GM19035 (cell line): ENCODE data around the gene IQGAP1.
"Not testable (repeated sequence)": the region's sequence is repeated elsewhere in the genome, so short reads cannot be mapped to it uniquely, and the experiment has no call there.

Experiments
- ATAC-seq: cut with Tn5 transposase; IDR thresholded peaks from one replicate; pipeline ENCODE4 v1.9.1; 2021; ENCODE audit not compliant: unreplicated experiment

The IQGAP1 gene, protein sequence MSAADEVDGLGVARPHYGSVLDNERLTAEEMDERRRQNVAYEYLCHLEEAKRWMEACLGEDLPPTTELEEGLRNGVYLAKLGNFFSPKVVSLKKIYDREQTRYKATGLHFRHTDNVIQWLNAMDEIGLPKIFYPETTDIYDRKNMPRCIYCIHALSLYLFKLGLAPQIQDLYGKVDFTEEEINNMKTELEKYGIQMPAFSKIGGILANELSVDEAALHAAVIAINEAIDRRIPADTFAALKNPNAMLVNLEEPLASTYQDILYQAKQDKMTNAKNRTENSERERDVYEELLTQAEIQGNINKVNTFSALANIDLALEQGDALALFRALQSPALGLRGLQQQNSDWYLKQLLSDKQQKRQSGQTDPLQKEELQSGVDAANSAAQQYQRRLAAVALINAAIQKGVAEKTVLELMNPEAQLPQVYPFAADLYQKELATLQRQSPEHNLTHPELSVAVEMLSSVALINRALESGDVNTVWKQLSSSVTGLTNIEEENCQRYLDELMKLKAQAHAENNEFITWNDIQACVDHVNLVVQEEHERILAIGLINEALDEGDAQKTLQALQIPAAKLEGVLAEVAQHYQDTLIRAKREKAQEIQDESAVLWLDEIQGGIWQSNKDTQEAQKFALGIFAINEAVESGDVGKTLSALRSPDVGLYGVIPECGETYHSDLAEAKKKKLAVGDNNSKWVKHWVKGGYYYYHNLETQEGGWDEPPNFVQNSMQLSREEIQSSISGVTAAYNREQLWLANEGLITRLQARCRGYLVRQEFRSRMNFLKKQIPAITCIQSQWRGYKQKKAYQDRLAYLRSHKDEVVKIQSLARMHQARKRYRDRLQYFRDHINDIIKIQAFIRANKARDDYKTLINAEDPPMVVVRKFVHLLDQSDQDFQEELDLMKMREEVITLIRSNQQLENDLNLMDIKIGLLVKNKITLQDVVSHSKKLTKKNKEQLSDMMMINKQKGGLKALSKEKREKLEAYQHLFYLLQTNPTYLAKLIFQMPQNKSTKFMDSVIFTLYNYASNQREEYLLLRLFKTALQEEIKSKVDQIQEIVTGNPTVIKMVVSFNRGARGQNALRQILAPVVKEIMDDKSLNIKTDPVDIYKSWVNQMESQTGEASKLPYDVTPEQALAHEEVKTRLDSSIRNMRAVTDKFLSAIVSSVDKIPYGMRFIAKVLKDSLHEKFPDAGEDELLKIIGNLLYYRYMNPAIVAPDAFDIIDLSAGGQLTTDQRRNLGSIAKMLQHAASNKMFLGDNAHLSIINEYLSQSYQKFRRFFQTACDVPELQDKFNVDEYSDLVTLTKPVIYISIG (N-terminal part only)

GRCh38 chr15:90387534-90388461, at the start of gene IQGAP1:
TSS of gene IQGAP1 (plus strand) at chr15:90388242. CDS start at chr15:90388342, 100 bp downstream.
- ATAC-seq: peak; percentile 92

DNA sequence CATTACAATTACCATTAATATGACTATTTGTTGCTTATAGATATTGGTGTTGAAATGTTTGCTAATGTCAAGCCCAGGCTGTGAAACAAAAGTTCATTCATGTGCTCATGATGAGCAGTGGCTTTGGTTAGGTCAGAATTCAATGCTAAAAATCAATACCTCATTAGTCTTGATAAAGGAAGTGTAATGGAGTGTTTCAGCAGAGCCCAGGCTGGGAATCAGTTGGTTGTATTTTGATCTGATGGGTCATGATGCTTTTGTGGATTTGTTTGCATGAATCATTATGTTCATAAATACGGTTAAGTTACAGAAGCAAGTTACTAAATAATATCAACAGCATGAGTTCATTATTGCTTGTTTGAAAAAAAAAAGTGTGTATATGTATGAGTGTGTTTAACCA, 49.5 kb upstream of the IQGAP1 start:
- ATAC-seq: no peak

- no peak for ATAC-seq
Measured at GRCh38 chr15:90340345-90340744, 47.7 kb upstream of the IQGAP1 start.

- no peak for ATAC-seq
Measured at GRCh38 chr15:90343302-90343790, 44.7 kb upstream of the IQGAP1 start.

- no peak for ATAC-seq
Measured at GRCh38 chr15:90344662-90345061, 43.4 kb upstream of the IQGAP1 start.

DNA sequence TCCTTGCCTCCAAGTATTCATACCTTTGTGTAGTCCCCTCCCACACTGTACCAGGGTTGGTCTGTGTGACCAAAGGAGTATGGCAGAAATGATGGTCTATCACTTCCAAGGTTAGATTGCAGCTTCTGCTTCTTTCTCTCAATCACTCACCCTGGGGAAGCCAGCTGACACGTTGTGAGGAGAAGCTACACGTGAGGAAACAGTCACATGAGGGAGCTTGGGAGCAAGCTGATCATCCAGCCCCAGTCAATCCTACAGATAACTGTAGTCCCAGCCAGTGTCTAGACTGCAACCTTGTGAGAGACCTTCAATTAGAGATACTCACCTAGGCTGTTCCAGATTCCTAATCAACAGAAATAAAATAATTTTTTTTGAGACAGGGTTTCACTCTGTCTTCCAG, 42.2 kb upstream of the IQGAP1 start:
- ATAC-seq: no peak

DNA sequence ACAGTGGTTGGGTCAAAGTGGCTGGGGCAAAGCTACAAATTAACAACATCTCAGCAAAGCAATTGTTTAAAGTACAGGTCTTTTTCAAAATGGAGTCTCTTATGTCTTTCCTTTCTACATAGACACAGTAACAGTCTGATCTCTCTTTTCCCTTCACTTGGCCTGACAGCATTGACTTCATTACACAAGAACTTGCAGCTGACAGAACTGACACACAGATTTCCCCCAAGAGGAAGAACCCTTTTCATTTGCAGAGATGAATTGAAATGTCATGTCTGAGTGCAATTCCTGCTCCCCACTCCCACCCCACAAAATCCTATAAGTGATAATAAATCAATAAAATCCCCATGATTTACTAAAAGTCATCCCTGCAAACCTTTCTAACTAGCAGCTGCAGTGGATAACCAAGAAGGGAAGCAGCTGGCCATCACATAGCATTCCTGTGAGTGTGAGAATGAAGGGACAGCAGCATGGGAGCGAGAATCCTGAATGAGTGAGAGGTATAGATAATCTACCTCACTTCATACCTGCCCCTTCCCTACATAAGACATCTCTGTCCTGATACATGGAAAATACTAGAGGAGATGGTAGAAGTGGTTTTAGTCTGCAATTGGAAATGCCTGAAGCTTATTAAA, 40.5 kb upstream of the IQGAP1 start:
- ATAC-seq: not testable (repeated sequence)

GRCh38 chr15:90348456-90348855, 39.6 kb upstream of the IQGAP1 start:
- no peak for ATAC-seq

- no peak for ATAC-seq
Measured at GRCh38 chr15:90349072-90349471, 39.0 kb upstream of the IQGAP1 start.

DNA sequence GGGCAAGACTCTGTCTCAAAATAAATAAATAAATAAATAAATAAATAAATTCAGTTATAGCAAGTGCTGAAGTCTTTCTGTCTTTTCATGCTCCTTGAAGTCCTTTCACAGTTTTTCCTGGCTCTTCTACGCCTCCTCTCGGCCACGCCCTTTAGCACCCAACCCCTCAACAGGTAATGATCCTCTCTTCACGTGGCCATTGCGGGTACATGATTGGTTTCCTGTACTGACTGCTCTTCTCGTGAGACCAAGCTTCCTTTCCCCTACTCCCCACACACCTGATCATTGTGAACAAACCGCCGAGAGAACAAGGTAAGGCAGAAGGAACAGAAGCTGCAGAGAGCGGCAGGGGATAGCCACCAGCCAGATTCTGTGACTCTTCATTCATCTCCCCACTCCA, 38.2 kb upstream of the IQGAP1 start:
- ATAC-seq: no peak

GRCh38 chr15:90351479-90352106, 36.4 kb upstream of the IQGAP1 start:
- no peak for ATAC-seq

- ATAC-seq: peak; percentile 99
Measured at GRCh38 chr15:90352107-90352893, 35.7 kb upstream of the IQGAP1 start, which contains the start of gene ZNF774. TSS of gene ZNF774 (plus strand) at chr15:90352284. CDS start at chr15:90354661, 2,377 bp downstream.

DNA sequence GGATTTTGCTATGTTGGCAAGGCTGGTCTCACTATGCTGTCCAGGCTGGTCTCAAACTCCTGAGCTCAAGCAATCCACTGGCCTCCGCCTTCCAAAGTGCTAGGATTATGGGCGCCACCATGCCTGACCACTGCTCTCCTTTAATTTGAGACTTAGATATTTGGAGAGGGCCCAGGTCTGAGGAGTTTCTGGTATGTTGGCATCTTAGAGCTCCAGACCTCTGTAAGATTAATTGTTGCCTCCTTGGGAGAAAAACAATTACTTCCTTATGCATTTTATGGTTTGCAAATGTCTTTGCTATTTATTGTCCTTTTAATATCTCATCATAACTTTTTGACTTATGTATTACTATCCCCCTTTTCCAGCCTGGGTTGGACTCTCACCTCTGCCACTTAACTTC, 33.1 kb upstream of the IQGAP1 start:
- no peak for ATAC-seq

GRCh38 chr15:90358124-90359033, 29.7 kb upstream of the IQGAP1 start:
- no peak for ATAC-seq

GRCh38 chr15:90360746-90361145, 27.3 kb upstream of the IQGAP1 start:
- no peak for ATAC-seq

GRCh38 chr15:90362936-90363212, 25.2 kb upstream of the IQGAP1 start:
- no peak for ATAC-seq

DNA sequence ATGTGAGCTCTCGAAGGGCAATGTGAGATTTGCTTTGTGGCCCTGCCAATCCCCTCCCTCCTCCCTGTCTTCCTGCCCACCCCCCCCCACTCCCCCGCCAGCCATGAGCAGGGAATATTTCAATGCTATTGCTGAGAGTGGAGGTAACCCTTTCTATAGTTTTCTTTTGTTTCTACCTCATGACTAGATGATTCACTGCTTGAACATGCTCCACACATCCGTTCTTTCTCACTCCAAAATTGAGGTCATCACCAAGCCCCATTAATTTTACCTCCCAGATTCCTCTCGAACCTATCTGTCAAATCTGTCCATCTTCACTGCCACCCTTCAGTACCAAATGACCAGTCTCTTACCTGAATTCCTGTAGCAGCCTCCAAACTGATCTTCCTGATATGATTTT, 23.8 kb upstream of the IQGAP1 start:
- ATAC-seq: no peak
